GM23248 (cell line): ENCODE measurements around the gene PIK3C3.

ENCODE experiments used
- EZH2 ChIP-seq: fragments of 200-600 bp; sonication (generic); IDR thresholded peaks from 2 replicates; pipeline ENCODE4 v1.6.1; 2018; ENCODE audit warnings: antibody characterized with exemption, mild to moderate bottlenecking; ENCODE audit not compliant: insufficient read depth, poor library complexity, severe bottlenecking
- EZH2phosphoT487 ChIP-seq: fragments of 200-600 bp; sonication (generic); IDR thresholded peaks from 2 replicates; pipeline ENCODE4 v1.6.1; 2018; ENCODE audit warnings: antibody characterized with exemption, moderate library complexity, mild to moderate bottlenecking, low read depth; ENCODE audit not compliant: insufficient read depth

GRCh38 chr18:42107691-42108450, 152.8 kb downstream of the PIK3C3 start:
- TF ChIP-seq EZH2phosphoT487 = no peak
- no peak for TF ChIP-seq EZH2
